ENCODE results near the gene STH. TPM values are rescaled to one million over a fixed set of nuclear protein-coding genes. Genes with fewer than 3 reads are reported as not detected.

Gene STH
- total and polyA plus RNA-seq, 2 experiments from 2014 or later: 0.55 TPM; not detected in 1

- no peaks in the 10 kb centered on the region for H3K4me1 ChIP-seq (ENCODE audit: insufficient read depth)
- H3K9me2 ChIP-seq (ENCODE audit: insufficient read depth): no peaks in the 10 kb centered on the region
- Mint-ChIP-seq H3K27me3 (ENCODE audit: insufficient read depth, low read depth, poor library complexity) (peaks cover 3% of the 10 kb centered on the region), H3K36me3 (ENCODE audit: low read depth) (peaks cover 79% of the 10 kb centered on the region), H3K9me3 (no peaks in the 10 kb centered on the region), H3K27ac (0 out of 2 replicates have a peak overlapping the region, but pooled peaks have one; percentile 46), H3K4me1 (peaks cover 18% of the 10 kb centered on the region), H3K4me3 (no peak overlapping the region)
- no peaks in the 10 kb centered on the region for H3K27me3 ChIP-seq (ENCODE audit: insufficient read depth)
- peaks cover 18% of the 10 kb centered on the region for H3K79me2 ChIP-seq (replicated peaks; ENCODE audit: insufficient read depth)
- ATAC-seq (no peak), DNase-seq (ENCODE audit: low spot score) (no peak)
- H3K27ac ChIP-seq (ENCODE audit: low read depth): no peak overlapping the region
- H2AFZ ChIP-seq: no peak overlapping the region
- peaks cover 8% of the 10 kb centered on the region; the same call in 1 of the 2 replicates for H3F3A ChIP-seq (replicated peaks; ENCODE audit: low read depth)
- no peak for TF ChIP-seq STAT1 (IDR thresholded peaks at IDR 0.05; ENCODE audit: unreplicated experiment)
- no peak for TF ChIP-seq ZNF331 (CRISPR knock-in tag; IDR thresholded peaks at IDR 0.05; ENCODE audit: low read depth)
- TF ChIP-seq ETS1 (IDR thresholded peaks at IDR 0.05): no peak
- TF ChIP-seq CTCF (conservative IDR thresholded peaks at IDR 0.05; ENCODE audit: low read depth in 2 of 2): no peak
- no peak for TF ChIP-seq ZNF114 (CRISPR knock-in tag; IDR thresholded peaks at IDR 0.05)
- no peak for TF ChIP-seq ZNF462 (CRISPR knock-in tag; IDR thresholded peaks at IDR 0.05)
- no peak for TF ChIP-seq EZH2 (IDR thresholded peaks at IDR 0.05; ENCODE audit: low read depth, unreplicated experiment)
- no peak for TF ChIP-seq CREB1 (CRISPR knock-in tag; IDR thresholded peaks at IDR 0.05; ENCODE audit: low read depth)
- TF ChIP-seq REST (IDR thresholded peaks at IDR 0.05; ENCODE audit: unreplicated experiment): no peak
- TF ChIP-seq EZH2phosphoT487 (IDR thresholded peaks at IDR 0.05; ENCODE audit: unreplicated experiment): no peak
- no peak for TF ChIP-seq NANOG (IDR thresholded peaks at IDR 0.05; ENCODE audit: borderline replicate concordance)
- no peak for TF ChIP-seq JUNB (IDR thresholded peaks at IDR 0.05; ENCODE audit: unreplicated experiment)
- no peak for TF ChIP-seq POLR2AphosphoS5 (IDR thresholded peaks at IDR 0.05; ENCODE audit: low read depth)
- no peak overlapping the region for H3K4me3 ChIP-seq
- H3K36me3 ChIP-seq (ENCODE audit: insufficient read depth): peaks cover 46% of the 10 kb centered on the region
- no peak overlapping the region for H3K4me2 ChIP-seq
- peaks cover 12% of the 10 kb centered on the region for H4K20me1 ChIP-seq (replicated peaks; ENCODE audit: insufficient read depth)
Measured at GRCh38 chr17:46043606-46044005, 44.6 kb downstream of the STH start.

Measured in GM23338 (cell line).